ENCODE results near the gene EXOC6.
A peak's percentile ranks its signal among the peaks of the same experiment; 100 is the strongest.
"Not testable (repeated sequence)": the region's sequence is repeated elsewhere in the genome, so short reads cannot be mapped to it uniquely, and the experiment has no call there.

The EXOC6 gene

DNA sequence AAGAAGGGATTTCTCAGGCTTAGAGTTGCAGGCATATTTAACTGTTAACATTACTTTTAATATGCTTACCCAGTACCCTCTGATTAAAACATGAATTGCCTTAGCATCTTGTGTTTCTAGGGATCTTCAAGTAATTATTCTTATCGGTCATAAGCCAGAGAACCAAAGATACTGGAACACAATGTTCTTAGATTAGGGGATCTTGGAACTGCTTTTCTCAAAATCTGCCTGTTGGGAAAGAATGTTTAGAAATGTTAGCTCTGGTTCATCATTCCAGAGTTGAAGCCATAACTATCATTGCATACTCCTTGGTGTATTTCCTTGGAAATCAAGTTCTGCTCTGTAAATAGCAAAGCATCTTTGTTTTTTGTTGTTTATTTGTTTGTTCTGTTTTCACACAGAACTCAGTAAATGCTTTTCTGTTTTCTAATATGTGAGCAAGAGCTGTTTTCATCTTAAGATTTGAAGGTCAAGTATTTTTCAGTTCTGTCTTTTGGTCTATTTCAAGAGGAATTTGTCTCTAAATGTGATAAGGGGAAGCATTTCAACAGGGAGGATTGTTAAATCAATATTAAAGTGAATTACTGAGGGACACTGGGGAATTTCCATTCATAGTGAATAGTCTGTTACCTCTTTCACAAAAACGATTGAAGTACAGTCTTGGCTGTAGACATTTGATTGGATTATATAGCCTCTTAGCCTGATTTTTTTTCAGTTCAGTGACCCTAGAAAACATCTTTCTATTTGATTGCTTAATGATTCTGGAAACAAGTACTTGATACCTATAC is 109.1 kb downstream of the EXOC6 start:
- no peak for DNase-seq

DNA sequence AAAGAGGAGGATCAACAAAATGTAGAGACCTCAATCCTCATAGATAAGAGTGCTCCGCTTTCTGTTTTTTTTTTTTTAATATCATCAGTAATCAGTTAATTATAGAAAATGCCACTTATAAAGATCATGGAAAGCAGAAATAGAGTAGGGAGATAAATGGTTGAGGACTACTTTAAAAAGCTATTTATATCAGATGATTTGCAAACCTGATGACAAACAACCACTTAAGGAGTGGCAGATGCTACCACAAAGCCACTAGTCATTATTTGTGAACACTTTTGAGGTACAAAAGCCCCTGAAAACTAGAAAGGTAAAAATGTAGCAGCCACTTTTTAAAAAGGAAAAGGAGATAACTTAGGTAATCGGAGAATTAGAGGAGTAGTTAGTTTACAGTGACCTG is 113.3 kb downstream of the EXOC6 start:
- DNase-seq: no peak

DNA sequence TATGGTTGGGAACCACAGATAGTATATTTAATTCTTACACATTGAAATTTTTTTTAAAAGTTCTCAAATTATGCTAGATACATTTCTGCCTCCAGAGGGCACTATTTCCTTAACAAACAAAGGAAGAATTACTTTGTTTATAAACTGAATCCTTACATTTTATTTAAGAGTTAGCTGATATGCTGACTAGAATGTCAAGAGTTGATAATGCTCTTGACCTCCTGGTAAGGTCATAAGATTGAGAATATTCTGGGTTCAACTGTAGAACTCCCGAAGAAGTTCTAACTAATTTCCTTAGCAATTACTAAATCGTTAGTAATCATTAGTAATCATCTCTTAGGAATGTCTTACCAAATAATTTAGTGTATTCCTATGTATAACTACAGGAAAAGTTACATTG is 117.0 kb downstream of the EXOC6 start:
- no peak for DNase-seq

DNA sequence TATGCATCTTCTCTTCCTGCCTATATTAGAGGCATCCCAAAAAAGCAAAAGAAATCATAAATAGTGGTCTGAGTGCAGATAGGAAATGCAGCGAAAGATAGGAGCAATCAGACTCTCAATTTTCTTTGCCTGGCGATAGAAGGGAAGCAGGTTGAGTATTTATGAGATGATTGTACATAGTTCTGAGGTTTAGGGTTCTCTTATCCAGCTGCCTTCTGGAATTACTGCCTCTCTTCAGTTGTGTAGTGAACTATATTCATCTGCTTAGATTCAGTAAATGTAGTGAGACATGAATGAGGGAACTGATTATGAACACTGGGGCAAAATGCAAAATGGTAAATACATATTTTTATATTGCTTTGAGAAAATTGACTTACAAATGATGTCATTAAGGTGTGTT is 119.3 kb downstream of the EXOC6 start:
- no peak for DNase-seq

DNA sequence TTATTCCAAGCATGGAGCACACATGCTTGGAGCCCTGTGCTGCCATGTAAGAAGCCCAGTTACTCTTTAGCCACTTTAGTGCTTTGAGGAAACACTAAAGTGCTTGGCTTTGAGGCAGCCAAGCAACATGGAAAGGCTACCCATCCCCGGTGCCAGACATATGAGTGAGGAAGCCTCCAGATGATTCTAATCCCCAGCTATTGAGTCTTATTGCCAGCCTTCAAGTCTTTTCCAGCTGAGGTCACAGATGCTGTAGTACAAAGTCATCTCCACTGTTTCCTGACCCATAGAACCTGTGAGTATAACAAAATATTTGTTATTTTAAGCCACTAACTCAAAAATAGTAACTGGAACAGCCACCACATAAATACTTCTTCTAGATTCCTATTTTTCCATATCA is 120.8 kb downstream of the EXOC6 start:
- no peak for DNase-seq

DNA sequence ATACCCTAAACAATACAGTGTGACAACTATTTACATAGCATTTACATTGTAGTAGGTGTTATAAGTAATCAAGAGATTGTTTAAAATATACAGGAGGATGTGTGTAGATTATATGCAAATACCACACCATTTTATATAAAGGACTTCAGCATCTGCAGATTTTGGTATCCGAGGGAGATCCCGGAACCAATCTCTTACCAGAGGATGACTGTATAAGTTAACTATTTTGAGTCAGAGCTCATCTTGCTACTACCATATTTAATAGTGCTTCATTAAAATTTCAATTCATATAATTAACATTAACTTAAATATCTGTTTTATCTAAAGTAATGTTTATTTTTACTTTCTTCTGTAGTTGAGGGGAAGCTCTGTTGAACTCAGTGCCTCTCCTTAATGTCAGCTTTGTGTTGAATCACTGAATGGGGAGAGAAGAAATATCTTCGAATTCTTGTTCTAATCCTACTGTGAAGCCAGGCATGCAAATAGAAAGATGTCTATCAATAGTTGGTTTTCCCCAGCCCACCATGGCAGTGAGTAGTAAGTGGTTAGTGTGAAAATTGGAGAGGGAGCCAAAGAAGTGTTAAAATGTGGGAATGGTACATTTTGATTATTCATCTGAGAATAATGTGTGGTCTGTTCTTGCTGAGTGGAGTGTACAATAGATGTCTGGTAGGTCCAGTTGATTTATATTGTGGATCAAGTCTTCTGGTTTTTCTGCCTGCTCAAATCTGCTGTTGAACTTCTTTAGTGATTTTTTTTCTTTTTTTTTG is 122.2 kb downstream of the EXOC6 start:
- DNase-seq: no peak

DNA sequence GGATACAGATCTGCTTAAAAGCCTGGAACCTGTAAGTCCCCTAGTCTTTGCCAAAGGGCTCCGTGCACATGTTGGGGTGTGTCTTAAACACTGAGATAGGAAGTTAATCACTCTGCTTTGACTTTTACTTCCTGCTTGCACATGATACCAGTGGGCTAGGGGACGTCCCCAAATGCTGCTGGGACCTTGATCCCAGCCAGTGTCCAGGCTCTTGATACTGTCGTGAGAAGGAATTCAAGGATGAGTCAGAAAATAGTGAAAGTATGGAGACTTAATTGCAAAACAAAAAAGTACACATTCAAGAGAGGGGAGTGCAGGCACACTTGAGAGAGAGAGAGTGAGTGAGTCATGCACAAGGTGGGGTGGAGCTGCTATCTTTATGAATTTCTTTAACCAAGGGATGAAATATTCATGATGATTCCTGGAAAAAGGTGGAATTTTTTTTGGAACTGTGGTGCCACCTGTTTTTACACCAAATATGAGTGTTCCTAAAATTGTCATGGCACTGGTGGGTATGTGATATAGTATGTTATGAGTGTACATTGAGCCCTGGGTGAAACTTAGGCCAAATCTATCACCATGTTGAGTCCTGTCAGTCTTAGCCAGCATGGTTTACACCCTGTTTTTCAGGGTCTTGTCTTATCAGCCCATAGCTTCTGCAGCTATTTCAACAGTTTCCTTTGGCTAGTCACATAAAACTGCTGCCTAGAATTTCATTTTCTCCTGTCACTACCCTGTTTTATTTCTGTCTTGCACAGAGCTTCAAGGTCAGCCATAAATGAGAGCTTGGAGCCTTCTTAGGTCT is 123.9 kb downstream of the EXOC6 start:
- no peak for DNase-seq

DNA sequence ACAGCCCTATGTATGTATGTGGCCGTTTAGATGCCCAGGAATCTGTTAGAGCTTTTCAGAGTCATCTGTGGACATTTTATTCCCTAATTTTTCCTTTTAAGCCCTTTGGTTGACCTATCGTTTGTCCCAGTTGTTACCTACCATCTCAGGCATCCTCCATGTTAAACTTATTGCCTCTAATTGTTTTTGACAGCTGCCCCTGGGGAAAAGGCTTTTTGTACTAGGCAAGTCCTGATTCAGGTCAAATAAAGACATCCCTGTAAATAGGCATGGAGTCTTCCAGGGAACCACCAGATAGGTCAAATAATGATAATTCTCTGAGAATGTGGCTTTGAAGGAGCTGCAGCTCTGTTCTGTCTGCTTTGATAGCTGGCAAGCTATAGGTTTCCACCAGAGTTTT is 124.6 kb downstream of the EXOC6 start:
- DNase-seq: no peak

DNA sequence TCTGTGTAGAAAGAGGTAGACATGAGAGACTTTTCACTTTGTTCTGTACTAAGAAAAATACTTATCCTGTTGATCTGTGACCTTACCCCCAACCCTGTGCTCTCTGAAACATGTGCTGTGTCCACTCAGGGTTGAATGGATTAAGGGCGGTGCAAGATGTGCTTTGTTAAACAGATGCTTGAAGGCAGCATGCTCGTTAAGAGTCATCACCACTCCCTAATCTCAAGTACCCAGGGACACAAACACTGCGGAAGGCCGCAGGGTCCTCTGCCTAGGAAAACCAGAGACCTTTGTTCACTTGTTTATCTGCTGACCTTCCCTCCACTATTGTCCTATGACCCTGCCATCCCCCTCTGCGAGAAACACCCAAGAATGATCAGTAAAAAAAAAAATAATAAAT is 128.0 kb downstream of the EXOC6 start:
- not testable (repeated sequence) for DNase-seq

DNA sequence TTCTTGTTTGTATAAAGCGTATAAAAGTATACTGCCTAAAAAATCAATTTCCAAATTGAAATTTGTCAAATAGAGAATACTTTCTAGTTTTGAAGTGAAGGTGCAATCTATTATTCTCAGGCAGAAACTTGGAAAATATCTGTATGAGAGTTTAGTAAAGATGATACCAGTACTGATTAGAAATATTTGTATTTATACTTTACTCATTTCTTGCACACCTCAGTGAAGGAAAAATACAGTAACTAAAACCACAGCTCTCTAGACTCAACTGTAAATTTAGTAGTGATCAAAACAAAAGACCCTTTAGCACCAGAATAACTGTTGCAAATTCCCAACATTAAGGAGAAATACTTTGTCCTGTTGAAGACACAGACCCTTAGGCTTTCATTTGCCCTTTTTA is 140.9 kb downstream of the EXOC6 start:
- DNase-seq: no peak

DNA sequence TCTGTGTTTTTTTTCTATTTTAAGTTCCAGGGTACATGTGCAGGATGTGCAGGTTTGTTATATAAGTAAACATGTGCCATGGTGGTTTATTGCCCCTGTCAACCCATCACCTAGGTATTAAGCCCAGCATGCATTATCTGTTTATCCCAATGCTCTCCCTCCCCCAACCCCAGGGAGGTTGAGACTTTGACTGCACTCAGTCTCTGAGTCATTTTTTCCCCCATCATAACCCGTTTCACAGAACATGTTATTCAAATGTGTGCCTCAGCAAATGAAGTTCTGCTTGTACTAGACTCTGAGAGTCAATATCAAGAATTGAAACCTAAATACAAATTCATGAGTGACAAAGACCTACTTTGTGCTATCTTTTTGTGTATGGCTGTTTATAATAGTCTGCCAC is 142.3 kb downstream of the EXOC6 start:
- DNase-seq: peak; percentile 3

DNA sequence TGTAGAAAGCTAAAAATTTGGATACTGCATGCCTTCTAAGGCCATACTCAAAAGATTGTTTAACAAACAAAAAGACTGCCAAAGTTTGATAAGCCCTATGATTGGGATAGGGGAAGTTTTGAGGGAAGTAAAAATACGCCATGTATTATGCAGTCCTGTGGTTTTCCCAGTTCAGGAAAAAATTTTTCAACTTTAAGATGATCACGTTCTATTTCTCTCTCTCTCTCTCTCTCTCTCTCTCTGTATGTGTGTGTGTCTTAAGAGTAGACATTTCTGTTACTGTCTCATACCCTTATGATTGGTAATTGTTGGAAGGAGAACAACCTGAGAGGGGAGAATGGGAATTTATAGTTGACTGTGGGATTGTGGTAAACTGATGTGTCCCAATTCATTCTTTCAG is 143.2 kb downstream of the EXOC6 start:
- DNase-seq: no peak

DNA sequence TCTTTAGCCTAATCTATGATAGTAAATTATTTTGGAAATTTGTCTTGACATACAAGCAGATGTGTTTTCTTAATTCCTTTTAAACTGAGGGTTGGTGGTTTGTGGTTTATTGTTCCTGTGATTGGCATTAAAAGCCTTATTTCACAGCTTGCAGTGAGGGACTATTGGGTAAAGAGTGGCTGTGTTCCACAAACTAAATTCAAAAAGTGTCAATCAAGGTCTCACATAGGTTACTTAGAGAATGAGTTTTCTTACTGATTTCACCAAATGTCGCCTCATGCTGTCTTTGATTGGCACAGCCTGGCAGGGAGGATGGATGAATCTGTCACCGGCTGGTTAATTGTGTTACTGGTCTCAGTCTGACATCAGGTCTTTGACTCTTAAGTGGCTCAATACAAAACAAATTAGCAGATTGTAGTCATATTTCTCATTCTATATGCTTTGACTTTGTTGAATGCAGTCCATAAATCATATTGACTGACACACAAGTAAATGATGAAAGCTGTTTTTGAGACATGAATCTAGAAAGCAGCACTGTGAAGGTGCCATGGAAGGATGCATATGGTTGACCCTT is 145.5 kb downstream of the EXOC6 start:
- DNase-seq: no peak

DNA sequence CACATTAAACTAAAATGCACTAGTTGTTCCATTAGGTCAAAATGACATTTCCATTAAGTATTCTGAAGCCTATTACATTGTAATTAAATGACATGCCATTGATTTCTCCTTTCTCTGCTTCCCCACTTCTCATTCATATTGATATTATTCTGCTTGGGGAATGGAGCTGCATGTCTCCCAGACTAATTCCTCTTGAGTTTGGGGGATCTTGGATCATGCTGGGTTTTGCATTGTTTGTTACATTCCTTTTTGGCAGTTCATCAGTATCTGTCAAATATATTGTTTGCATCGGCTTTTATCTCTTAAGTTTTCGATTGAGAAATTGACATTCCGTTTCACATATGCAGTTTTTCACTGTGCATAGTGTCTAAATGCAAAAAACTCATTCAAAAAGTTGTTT is 147.2 kb downstream of the EXOC6 start:
- DNase-seq: no peak

DNA sequence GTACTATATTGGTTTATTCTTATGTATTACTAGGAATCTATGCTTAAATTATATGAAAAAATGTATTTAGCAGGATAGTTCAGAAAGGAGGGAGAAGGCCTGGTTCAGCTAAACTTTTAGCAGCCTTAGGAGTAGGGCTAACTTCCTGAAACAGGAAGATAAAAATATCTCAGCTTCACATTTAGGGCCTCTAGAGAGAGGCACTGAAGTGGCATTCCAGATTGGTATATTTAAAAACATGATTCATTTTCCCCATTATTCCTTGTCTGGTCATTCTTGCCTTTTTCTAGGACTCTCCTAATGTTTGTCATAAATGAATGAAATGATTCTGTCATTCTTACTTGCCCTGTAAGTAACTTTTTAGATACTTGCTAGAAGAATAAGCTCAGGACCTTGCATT is 149.3 kb downstream of the EXOC6 start:
- no peak for DNase-seq

DNA sequence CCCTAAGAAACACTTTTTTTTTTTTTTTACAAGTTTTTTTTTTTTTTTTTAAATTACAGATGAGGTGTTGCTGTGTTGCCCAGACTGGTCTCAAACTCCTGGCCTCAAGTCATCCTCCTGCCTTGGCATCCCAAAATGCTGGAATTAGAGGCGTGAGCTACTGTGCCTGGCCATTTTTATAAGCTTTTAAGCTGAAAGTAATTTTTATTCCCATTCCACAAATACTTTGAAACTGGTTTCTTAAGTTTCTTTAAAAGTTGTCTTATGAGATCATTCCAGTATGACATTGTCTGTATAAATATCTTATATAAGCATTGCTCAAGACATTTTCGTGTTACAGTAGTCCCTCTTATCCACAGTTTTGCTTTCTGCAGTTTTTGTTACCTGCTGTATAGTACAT is 150.9 kb downstream of the EXOC6 start:
- DNase-seq: no peak

DNA sequence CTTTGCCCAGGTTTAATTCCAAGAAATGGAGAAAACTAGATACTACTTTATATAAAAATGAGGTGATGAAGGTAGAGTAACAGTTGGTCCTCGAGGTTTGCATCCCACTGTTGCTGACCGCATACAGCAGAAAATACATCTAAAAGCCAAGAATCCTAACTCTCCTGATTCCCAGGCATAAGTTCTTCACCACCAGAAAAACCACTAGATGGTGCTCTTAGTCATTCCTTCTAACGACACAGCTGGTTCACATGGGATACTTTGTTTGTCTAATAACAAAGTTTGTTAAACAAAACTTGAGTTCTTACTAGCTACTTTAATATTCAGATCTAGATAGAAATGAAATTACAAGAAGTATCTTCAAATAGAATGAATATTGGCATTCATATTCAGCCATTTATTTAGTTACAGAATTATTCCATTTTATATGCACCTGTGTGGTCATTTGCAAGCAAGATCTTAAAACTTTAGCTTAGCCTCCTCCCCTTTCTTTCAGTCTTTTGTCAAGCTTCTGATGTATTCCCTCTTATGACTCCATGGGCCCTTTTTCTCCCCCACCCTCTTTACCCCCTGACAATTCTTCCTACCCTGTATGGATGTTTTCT is 158.2 kb downstream of the EXOC6 start:
- DNase-seq: no peak

DNA sequence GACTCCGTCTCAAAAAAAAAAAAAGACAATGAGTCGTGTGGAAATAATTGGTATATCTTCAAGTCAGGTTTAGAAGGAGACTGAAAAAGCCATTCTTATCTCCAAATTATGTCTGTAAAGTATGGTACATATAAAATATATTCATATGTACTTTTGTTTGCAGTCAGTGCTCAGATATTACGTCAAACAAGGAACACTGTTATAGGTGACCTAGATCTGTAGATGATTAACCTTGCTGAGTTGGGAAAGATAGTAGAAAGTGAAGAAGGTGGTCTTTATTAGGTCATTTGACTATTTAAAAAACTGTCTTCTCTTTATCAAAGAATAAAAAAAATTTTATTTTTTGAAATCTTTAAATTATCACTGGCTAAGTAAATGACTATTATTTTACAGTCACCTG is 167.4 kb downstream of the EXOC6 start:
- DNase-seq: no peak

DNA sequence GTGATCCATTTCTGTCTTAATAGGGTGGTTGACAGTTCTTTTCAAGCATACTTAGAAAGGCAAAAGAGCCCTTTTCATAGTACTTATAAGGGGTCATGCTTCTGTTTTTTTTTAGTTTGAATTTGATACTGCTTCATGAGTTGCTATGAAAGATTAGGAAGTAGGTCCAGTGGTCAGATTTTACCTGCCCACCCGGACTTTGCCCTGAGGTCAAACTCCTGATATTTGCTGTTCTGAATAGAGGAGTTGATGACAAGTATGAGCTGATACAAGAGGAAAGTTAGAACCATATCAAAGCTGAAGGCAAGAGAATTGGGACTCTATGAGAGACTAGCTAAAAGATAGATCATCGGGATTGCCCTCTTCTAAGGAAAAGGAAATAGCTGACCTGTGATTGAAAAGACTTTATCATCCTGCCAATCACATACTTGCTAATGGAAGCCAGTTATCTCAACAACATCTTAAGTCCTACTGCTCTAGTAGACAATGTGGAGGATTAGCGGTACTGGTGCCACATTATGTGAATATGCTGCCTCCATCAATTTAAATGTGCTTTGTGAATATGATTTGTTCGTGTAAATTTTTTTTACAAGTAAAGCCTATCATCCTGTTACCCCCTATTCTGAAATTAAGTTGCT is 174.8 kb downstream of the EXOC6 start:
- no peak for DNase-seq

DNA sequence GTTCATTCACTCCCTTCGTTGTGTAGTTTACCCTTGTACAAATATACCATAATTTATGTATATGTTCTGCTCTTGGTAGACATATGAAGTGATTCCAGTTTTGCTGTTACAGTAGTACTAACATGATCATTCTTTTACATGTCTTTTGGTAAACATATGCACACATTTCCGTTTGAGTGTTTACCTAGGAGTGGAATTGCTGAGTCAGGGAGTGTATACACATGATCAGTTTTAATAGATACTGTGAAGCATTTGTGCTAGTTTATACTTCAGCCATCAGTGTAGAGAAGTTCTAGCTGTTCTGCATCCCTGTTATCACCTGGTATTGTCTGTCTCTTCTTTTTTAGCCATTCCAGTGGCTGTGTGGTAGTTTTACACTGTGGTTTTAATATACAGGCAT is 177.8 kb downstream of the EXOC6 start:
- DNase-seq: no peak

DNA sequence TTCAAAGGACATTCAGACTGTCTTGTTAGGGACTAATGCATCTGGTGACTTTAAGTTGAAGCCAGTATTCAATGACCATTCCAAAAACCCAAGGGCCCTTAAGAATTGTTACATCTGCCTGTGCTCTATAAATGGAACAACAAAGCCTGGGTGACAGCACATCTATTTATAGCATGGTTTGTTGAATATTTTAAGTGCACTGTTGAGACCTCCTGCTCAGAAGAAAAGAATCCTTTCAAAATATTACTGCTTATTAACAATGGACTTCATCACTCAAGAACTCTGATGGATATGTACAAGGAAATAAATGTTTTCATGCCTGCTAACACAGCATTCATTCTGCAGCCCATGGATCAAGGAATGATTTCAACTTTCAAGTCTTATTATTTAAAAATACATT is 179.2 kb downstream of the EXOC6 start:
- DNase-seq: no peak

DNA sequence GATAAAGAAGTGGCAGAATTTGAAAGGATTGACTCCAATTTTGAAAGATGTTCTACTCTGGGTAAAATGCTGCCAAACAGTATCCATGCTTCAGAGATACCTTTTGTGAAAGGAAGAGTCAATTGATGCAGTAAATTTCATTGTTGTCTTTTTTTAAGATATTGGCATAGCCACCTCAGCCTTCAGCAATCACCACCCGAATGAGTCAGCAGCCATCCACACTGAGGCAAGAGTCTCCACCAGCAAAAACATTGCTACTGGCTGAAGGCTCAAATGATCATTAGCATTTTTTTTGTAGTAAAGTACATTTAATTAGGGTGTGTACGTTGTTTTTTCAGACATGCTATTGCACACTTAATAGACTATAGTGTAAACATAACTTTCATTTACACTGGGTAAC is 180.6 kb downstream of the EXOC6 start:
- DNase-seq: no peak

DNA sequence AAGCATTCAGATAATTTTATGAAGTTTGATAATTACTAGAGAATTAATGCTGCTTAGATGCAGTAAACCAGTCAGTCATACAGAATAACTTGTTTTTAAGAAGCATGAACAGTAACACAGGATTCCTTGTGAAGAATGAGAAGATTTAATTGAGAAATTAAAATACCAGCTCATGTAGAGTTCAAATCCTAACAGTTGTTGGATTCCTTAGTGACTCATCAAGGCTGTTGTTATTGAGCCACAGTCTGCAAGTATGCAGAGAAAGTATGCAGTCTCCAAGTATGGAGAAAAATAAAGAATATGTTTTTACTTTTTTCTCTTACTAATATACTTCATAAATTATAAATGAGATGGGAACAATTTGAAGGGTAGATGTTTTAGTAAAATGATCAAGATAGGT is 182.1 kb downstream of the EXOC6 start:
- DNase-seq: no peak

Data from activated naive CD4-positive, alpha-beta T cell treated with Interleukin-2 at 50 U/mL for 16 hours (primary cell).